ENCODE data around the gene MCF2L. TPM values are rescaled to one million over a fixed set of nuclear protein-coding genes. Genes with fewer than 3 reads are reported as not detected.
"Not testable (repeated sequence)": the region's sequence is repeated elsewhere in the genome, so short reads cannot be mapped to it uniquely, and the experiment has no call there.

Gene MCF2L
- total RNA-seq, 1 experiment from 2014 or later: 9.4 TPM

- Histone ChIP-seq H3K4me3 (no peak overlapping the region), H3K9me3 (replicated peaks) (no peaks in the 10 kb centered on the region), H3K27ac (no peak overlapping the region), H3K36me3 (no peaks in the 10 kb centered on the region), H3K27me3 (replicated peaks) (peaks cover 18% of the 10 kb centered on the region), H3K4me1 (replicated peaks) (0 out of 2 replicates have a peak, but pooled peaks cover 3% of the 10 kb centered on the region)
- no peak for DNase-seq (ENCODE audit: low read depth in 1 of 2, low spot score in 2 of 2)
Measured at GRCh38 chr13:112933649-112934048, 35.4 kb upstream of the MCF2L start.

- Histone ChIP-seq H3K9me3 (replicated peaks) (no peaks in the 10 kb centered on the region), H3K4me3 (no peak overlapping the region), H3K36me3 (no peaks in the 10 kb centered on the region), H3K4me1 (replicated peaks) (0 out of 2 replicates have a peak, but pooled peaks cover 3% of the 10 kb centered on the region), H3K27ac (no peak overlapping the region), H3K27me3 (replicated peaks) (peaks cover 13% of the 10 kb centered on the region)
- DNase-seq (ENCODE audit: low read depth in 1 of 2, low spot score in 2 of 2): no peak
Measured at GRCh38 chr13:112934078-112934477, 34.9 kb upstream of the MCF2L start.

GRCh38 chr13:112938680-112939079 lies 30.3 kb upstream of the MCF2L start:
- Histone ChIP-seq H3K27ac (no peak overlapping the region), H3K9me3 (replicated peaks) (no peaks in the 10 kb centered on the region), H3K36me3 (no peaks in the 10 kb centered on the region), H3K4me3 (no peak overlapping the region), H3K27me3 (replicated peaks) (peaks cover 8% of the 10 kb centered on the region; the same call in 1 of the 2 replicates), H3K4me1 (replicated peaks) (peaks cover 11% of the 10 kb centered on the region)
- DNase-seq (ENCODE audit: low read depth in 1 of 2, low spot score in 2 of 2): no peak

GRCh38 chr13:112940236-112940635 lies 28.8 kb upstream of the MCF2L start:
- H3K27me3 ChIP-seq (replicated peaks): peaks cover 8% of the 10 kb centered on the region; the same call in 1 of the 2 replicates
- no peaks in the 10 kb centered on the region for H3K9me3 ChIP-seq (replicated peaks)
- no peak for DNase-seq (ENCODE audit: low read depth in 1 of 2, low spot score in 2 of 2)
- no peak overlapping the region for H3K4me3 ChIP-seq
- no peak overlapping the region for H3K27ac ChIP-seq
- H3K4me1 ChIP-seq (replicated peaks): peaks cover 12% of the 10 kb centered on the region
- no peaks in the 10 kb centered on the region for H3K36me3 ChIP-seq

GRCh38 chr13:112941349-112941748 lies 27.7 kb upstream of the MCF2L start:
- no peaks in the 10 kb centered on the region for H3K36me3 ChIP-seq
- H3K27me3 ChIP-seq (replicated peaks): peaks cover 8% of the 10 kb centered on the region; the same call in 1 of the 2 replicates
- no peaks in the 10 kb centered on the region for H3K9me3 ChIP-seq (replicated peaks)
- peaks cover 12% of the 10 kb centered on the region for H3K4me1 ChIP-seq (replicated peaks)
- DNase-seq (ENCODE audit: low read depth in 1 of 2, low spot score in 2 of 2): no peak
- H3K4me3 ChIP-seq: no peak overlapping the region
- H3K27ac ChIP-seq: no peak overlapping the region

- H3K9me3 ChIP-seq (replicated peaks); H3K4me3 ChIP-seq; H3K27ac ChIP-seq; H3K27me3 ChIP-seq (replicated peaks); H3K36me3 ChIP-seq: not testable (repeated sequence)
- peaks cover 12% of the 10 kb centered on the region for H3K4me1 ChIP-seq (replicated peaks)
- DNase-seq (ENCODE audit: low read depth in 1 of 2, low spot score in 2 of 2): peak in 1 of 2 experiments; percentile 55
Measured at GRCh38 chr13:112941765-112942164, 27.2 kb upstream of the MCF2L start.

- Histone ChIP-seq H3K27ac (no peak overlapping the region), H3K27me3 (replicated peaks) (peaks cover 8% of the 10 kb centered on the region; the same call in 1 of the 2 replicates), H3K4me1 (replicated peaks) (peaks cover 12% of the 10 kb centered on the region), H3K4me3 (peak overlapping the region; percentile 35), H3K36me3 (no peaks in the 10 kb centered on the region), H3K9me3 (replicated peaks) (no peaks in the 10 kb centered on the region)
- DNase-seq (ENCODE audit: low read depth in 1 of 2, low spot score in 2 of 2): peak; percentile 82 to 94
Measured at GRCh38 chr13:112942689-112943308, 26.2 kb upstream of the MCF2L start.

- no peaks in the 10 kb centered on the region for H3K9me3 ChIP-seq (replicated peaks)
- H3K27ac ChIP-seq: no peak overlapping the region
- peaks cover 8% of the 10 kb centered on the region for H3K27me3 ChIP-seq (replicated peaks)
- H3K4me1 ChIP-seq (replicated peaks): peaks cover 12% of the 10 kb centered on the region
- peak in 1 of 2 experiments; percentile 28 for DNase-seq (ENCODE audit: low read depth in 1 of 2, low spot score in 2 of 2)
- peak overlapping the region; percentile 35 for H3K4me3 ChIP-seq
- H3K36me3 ChIP-seq: no peaks in the 10 kb centered on the region
Measured at GRCh38 chr13:112943309-112944125, 25.5 kb upstream of the MCF2L start.

- H3K36me3 ChIP-seq: no peaks in the 10 kb centered on the region
- H3K27ac ChIP-seq: no peak overlapping the region
- peaks cover 10% of the 10 kb centered on the region for H3K4me1 ChIP-seq (replicated peaks)
- peaks cover 17% of the 10 kb centered on the region for H3K27me3 ChIP-seq (replicated peaks)
- no peak for DNase-seq (ENCODE audit: low read depth in 1 of 2, low spot score in 2 of 2)
- H3K4me3 ChIP-seq: no peak overlapping the region
- H3K9me3 ChIP-seq (replicated peaks): no peaks in the 10 kb centered on the region
Measured at GRCh38 chr13:112947796-112948195, 21.2 kb upstream of the MCF2L start.

GRCh38 chr13:112951674-112952371 lies 17.2 kb upstream of the MCF2L start:
- H3K27me3 ChIP-seq (replicated peaks): peaks cover 14% of the 10 kb centered on the region
- no peak for DNase-seq (ENCODE audit: low read depth in 1 of 2, low spot score in 2 of 2)
- no peaks in the 10 kb centered on the region for H3K9me3 ChIP-seq (replicated peaks)
- H3K27ac ChIP-seq: no peak overlapping the region
- no peaks in the 10 kb centered on the region for H3K4me1 ChIP-seq (replicated peaks)
- no peaks in the 10 kb centered on the region for H3K36me3 ChIP-seq
- no peak overlapping the region for H3K4me3 ChIP-seq

GRCh38 chr13:112952759-112953551 lies 16.1 kb upstream of the MCF2L start:
- Histone ChIP-seq H3K4me3 (no peak overlapping the region), H3K9me3 (replicated peaks) (no peaks in the 10 kb centered on the region), H3K36me3 (no peaks in the 10 kb centered on the region), H3K27ac (no peak overlapping the region), H3K27me3 (replicated peaks) (peaks cover 14% of the 10 kb centered on the region), H3K4me1 (replicated peaks) (no peaks in the 10 kb centered on the region)
- no peak for DNase-seq (ENCODE audit: low read depth in 1 of 2, low spot score in 2 of 2)

- H3K27me3 ChIP-seq (replicated peaks): peaks cover 14% of the 10 kb centered on the region
- no peaks in the 10 kb centered on the region for H3K4me1 ChIP-seq (replicated peaks)
- no peaks in the 10 kb centered on the region for H3K9me3 ChIP-seq (replicated peaks)
- no peaks in the 10 kb centered on the region for H3K36me3 ChIP-seq
- H3K27ac ChIP-seq: no peak overlapping the region
- no peak for DNase-seq (ENCODE audit: low read depth in 1 of 2, low spot score in 2 of 2)
- H3K4me3 ChIP-seq: no peak overlapping the region
Measured at GRCh38 chr13:112953591-112954487, 15.2 kb upstream of the MCF2L start.
